ENCODE measurements around the gene RPTOR. TPM values are rescaled to one million over a fixed set of nuclear protein-coding genes. Genes with fewer than 3 reads are reported as not detected.

Gene RPTOR
- total and polyA plus RNA-seq, 4 donors = 12.4 to 46.1 (median 29.7) TPM

DNA sequence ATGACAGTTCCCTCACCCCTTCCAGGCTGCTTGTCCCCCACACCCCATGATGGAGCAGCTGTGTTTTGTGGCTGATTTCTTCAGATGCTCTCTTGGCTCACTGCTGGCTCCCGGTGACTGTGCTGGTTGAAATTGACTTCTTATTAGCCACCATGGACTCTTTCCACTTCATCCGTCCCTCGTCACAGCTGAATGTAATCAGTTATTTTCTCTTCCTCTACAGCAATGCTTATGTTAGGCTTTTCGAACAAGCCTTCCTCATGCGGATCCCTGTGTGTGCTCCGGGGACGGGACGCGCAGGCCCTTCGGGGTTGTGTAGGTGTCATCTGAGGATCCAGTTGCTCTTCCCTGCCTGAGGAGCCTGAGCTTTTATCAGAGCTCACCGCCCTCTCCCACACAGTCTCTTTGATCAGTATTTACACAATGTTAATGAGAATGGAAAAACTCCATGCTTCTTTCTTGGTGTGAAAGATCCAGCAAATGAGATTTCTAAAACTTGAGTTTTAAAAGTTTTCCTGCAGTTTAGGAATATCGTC lies 87.5 kb downstream of the RPTOR start:
- Histone ChIP-seq H3K9me3 (ENCODE audit: control insufficient read depth in 4 of 4, insufficient read depth in 3 of 4, low read length in 3 of 4) (peaks cover 0 to 6% (median under 1%) of the 10 kb centered on the region in 4 donors), H3K27me3 (ENCODE audit: control insufficient read depth in 3 of 3, insufficient read depth in 3 of 3, low read length in 2 of 3) (no peaks in the 10 kb centered on the region), H3K36me3 (ENCODE audit: control insufficient read depth in 4 of 4, insufficient read depth in 4 of 4, low read length in 4 of 4) (peaks cover 0 to 8% (median 0%) of the 10 kb centered on the region in 4 donors), H3K9ac (ENCODE audit: insufficient read depth in 1 of 2, low read length in 2 of 2) (no peak overlapping the region), H3K4me1 (ENCODE audit: control insufficient read depth in 5 of 5, insufficient read depth in 5 of 5, low read length in 5 of 5) (peaks cover 0 to 8% (median 0%) of the 10 kb centered on the region in 5 donors), H3K27ac (ENCODE audit: low read depth in 1 of 2, low read length in 1 of 2) (no peak overlapping the region), H3K4me3 (no peak overlapping the region)
- 79 to 89% methylated on average over 12 of the region's 12 CpGs for WGBS, 2 donors
- no peak for ATAC-seq (ENCODE audit: insufficient read depth, low FRiP score)
- peak; percentile 26 to 70 (median 34) for DNase-seq
- TF ChIP-seq CTCF (IDR thresholded peaks at IDR 0.05; ENCODE audit: control extremely low read depth, extremely low read depth) = no peak

GRCh38 chr17:80633207-80633606 lies 88.6 kb downstream of the RPTOR start:
- Histone ChIP-seq H3K9ac (ENCODE audit: insufficient read depth in 1 of 2, low read length in 2 of 2) (no peak overlapping the region), H3K27me3 (ENCODE audit: control insufficient read depth in 3 of 3, insufficient read depth in 3 of 3, low read length in 2 of 3) (no peaks in the 10 kb centered on the region), H3K36me3 (ENCODE audit: control insufficient read depth in 4 of 4, insufficient read depth in 4 of 4, low read length in 4 of 4) (peaks cover 0 to 8% (median 0%) of the 10 kb centered on the region in 4 donors), H3K27ac (ENCODE audit: low read depth in 1 of 2, low read length in 1 of 2) (no peak overlapping the region), H3K4me3 (no peak overlapping the region), H3K4me1 (ENCODE audit: control insufficient read depth in 5 of 5, insufficient read depth in 5 of 5, low read length in 5 of 5) (peaks cover 0 to 14% (median 0%) of the 10 kb centered on the region in 5 donors), H3K9me3 (ENCODE audit: control insufficient read depth in 4 of 4, insufficient read depth in 3 of 4, low read length in 3 of 4) (peaks cover 0 to 6% (median under 1%) of the 10 kb centered on the region in 4 donors)
- ATAC-seq (ENCODE audit: insufficient read depth, low FRiP score) = no peak
- DNase-seq = peak in 1 of 3 donors; percentile 12
- 95 to 96% methylated on average over 19 of the region's 19 CpGs for WGBS, 2 donors
- TF ChIP-seq CTCF (IDR thresholded peaks at IDR 0.05; ENCODE audit: control extremely low read depth, extremely low read depth) = no peak

GRCh38 chr17:80633994-80634566 lies 89.4 kb downstream of the RPTOR start:
- ATAC-seq (ENCODE audit: insufficient read depth, low FRiP score) = no peak
- H3K4me1 ChIP-seq (ENCODE audit: control insufficient read depth in 5 of 5, insufficient read depth in 5 of 5, low read length in 5 of 5) = peaks cover 0 to 18% (median 0%) of the 10 kb centered on the region in 5 donors

More at GRCh38 chr17:80633994-80634566, 89.4 kb downstream of the RPTOR start:
- no peak overlapping the region for H3K27ac ChIP-seq (ENCODE audit: low read depth in 1 of 2, low read length in 1 of 2)
- H3K36me3 ChIP-seq (ENCODE audit: control insufficient read depth in 4 of 4, insufficient read depth in 4 of 4, low read length in 4 of 4) = peaks cover 0 to 8% (median 0%) of the 10 kb centered on the region in 4 donors
- DNase-seq = no peak
- H3K27me3 ChIP-seq (ENCODE audit: control insufficient read depth in 3 of 3, insufficient read depth in 3 of 3, low read length in 2 of 3) = no peaks in the 10 kb centered on the region
- H3K9ac ChIP-seq (ENCODE audit: insufficient read depth in 1 of 2, low read length in 2 of 2) = no peak overlapping the region
- TF ChIP-seq CTCF (IDR thresholded peaks at IDR 0.05; ENCODE audit: control extremely low read depth, extremely low read depth) = no peak
- 87 to 89% methylated on average over 24 of the region's 24 CpGs for WGBS, 2 donors
- no peak overlapping the region for H3K4me3 ChIP-seq
- peaks cover 0 to 6% (median 0%) of the 10 kb centered on the region in 4 donors for H3K9me3 ChIP-seq (ENCODE audit: control insufficient read depth in 4 of 4, insufficient read depth in 3 of 4, low read length in 3 of 4)

Measured in lung (tissue), 12 donors.